Duodenal mucosa (tissue), 2 donors: Measurements from ENCODE around the gene SLC35D2.

Experiments
- H3K27ac ChIP-seq: one replicate; pipeline ENCODE4 v1.7.0; 2013; ENCODE audit warnings: low read depth, low read length
- H3K27me3 ChIP-seq, 2 donors: one replicate each; pipeline ENCODE4 v1.7.0; 2013; ENCODE audit warnings: low read length in 2 of 2, control low read depth in 1 of 2; ENCODE audit not compliant: insufficient read depth in 2 of 2, control insufficient read depth in 1 of 2
- H3K36me3 ChIP-seq, 2 donors: one replicate each; pipeline ENCODE4 v1.7.0; 2013; ENCODE audit warnings: low read length in 2 of 2, control low read depth in 1 of 2; ENCODE audit not compliant: insufficient read depth in 2 of 2, control insufficient read depth in 1 of 2
- H3K4me1 ChIP-seq, 2 donors: one replicate each; pipeline ENCODE4 v1.7.0; 2013; ENCODE audit warnings: low read length in 2 of 2, control low read depth in 1 of 2; ENCODE audit not compliant: insufficient read depth in 2 of 2, control insufficient read depth in 1 of 2
- H3K4me3 ChIP-seq, 2 donors: one replicate each; pipeline ENCODE4 v1.7.0; 2013; ENCODE audit warnings: low read length in 2 of 2, low read depth in 1 of 2
- H3K9ac ChIP-seq, 2 donors: one replicate each; pipeline ENCODE4 v1.7.0; 2013; ENCODE audit warnings: low read length in 2 of 2, low read depth in 1 of 2
- H3K9me3 ChIP-seq, 2 donors: one replicate each; pipeline ENCODE4 v1.7.0; 2013; ENCODE audit warnings: low read length in 2 of 2, control low read depth in 1 of 2; ENCODE audit not compliant: control insufficient read depth in 1 of 2

SLC35D2 gene

GRCh38 chr9:96281641-96282040 is 101.9 kb downstream of the SLC35D2 start:
- no peaks in the 10 kb centered on the region for H3K36me3 ChIP-seq
- no peak overlapping the region for H3K27ac ChIP-seq
- no peaks in the 10 kb centered on the region for H3K9me3 ChIP-seq
- H3K9ac ChIP-seq: no peak overlapping the region
- no peaks in the 10 kb centered on the region for H3K27me3 ChIP-seq
- H3K4me3 ChIP-seq: no peak overlapping the region
- no peaks in the 10 kb centered on the region for H3K4me1 ChIP-seq

- no peaks in the 10 kb centered on the region for H3K27me3 ChIP-seq
- H3K4me3 ChIP-seq: no peak overlapping the region
- H3K27ac ChIP-seq: no peak overlapping the region
- no peak overlapping the region for H3K9ac ChIP-seq
- peaks cover 0 to 1% of the 10 kb centered on the region in 2 donors for H3K9me3 ChIP-seq
- H3K36me3 ChIP-seq: no peaks in the 10 kb centered on the region
- H3K4me1 ChIP-seq: no peaks in the 10 kb centered on the region
Observed at GRCh38 chr9:96279932-96280331, 103.6 kb downstream of the SLC35D2 start.

- Histone ChIP-seq H3K9me3 (peaks cover 4 to 7% of the 10 kb centered on the region in 2 donors), H3K4me3 (no peak overlapping the region), H3K4me1 (no peaks in the 10 kb centered on the region), H3K27ac (no peak overlapping the region), H3K36me3 (no peaks in the 10 kb centered on the region), H3K9ac (no peak overlapping the region), H3K27me3 (no peaks in the 10 kb centered on the region)
Observed at GRCh38 chr9:96274939-96275338, 108.6 kb downstream of the SLC35D2 start.
